Upper lobe of left lung (tissue), 6 donors: ENCODE data around the gene DCAF12L2. TPM values are rescaled to one million over a fixed set of nuclear protein-coding genes. Genes with fewer than 3 reads are reported as not detected.
"Not testable (repeated sequence)": the region's sequence is repeated elsewhere in the genome, so short reads cannot be mapped to it uniquely, and the experiment has no call there.

Experiments used
- ATAC-seq, 2 donors: fragments of 200-7000 bp; cut with Tn5 transposase; one replicate each; pipeline ENCODE4 v1.9.1; 2022; ENCODE audit warnings: mild to moderate bottlenecking in 2 of 2, moderate library complexity in 2 of 2; ENCODE audit not compliant: low FRiP score in 2 of 2
- DNase-seq, 2 donors: peaks; one replicate each; pipeline ENCODE4 v3.0.0-alpha.2; 2019 to 2020
- H3K27ac ChIP-seq, 4 donors: fragments of 200-600 bp; sonication (generic); one replicate each; pipeline ENCODE4 v1.5.1; 2016 to 2019
- H3K27me3 ChIP-seq, 4 donors: fragments of 200-600 bp; sonication (generic); one replicate each; pipeline ENCODE4 v1.5.1; 2017 to 2019
- H3K36me3 ChIP-seq, 4 donors: fragments of 200-600 bp; sonication (generic); one replicate each; pipeline ENCODE4 v1.5.1; 2016 to 2019
- H3K4me1 ChIP-seq, 4 donors: fragments of 200-600 bp; sonication (generic); one replicate each; pipeline ENCODE4 v1.5.1; 2018 to 2019
- H3K4me3 ChIP-seq, 4 donors: fragments of 200-600 bp; sonication (generic); one replicate each; pipeline ENCODE4 v1.5.1; 2017 to 2019; ENCODE audit warnings: mild to moderate bottlenecking in 2 of 4, moderate library complexity in 1 of 4
- H3K9me3 ChIP-seq, 4 donors: fragments of 200-600 bp; sonication (generic); one replicate each; pipeline ENCODE4 v1.5.1; 2018 to 2019
- CTCF ChIP-seq, 6 experiments: fragments of 450-650 bp in 4 of 6; fragments of 200-600 bp in 2 of 6; sonication (generic) in 2 of 6; IDR thresholded peaks; one replicate each; pipeline ENCODE4 v1.5.1; 2016 to 2019; ENCODE audit warnings: antibody characterized with exemption in 6 of 6
- EP300 ChIP-seq, 4 donors: sonication (generic); formaldehyde crosslinking; IDR thresholded peaks; one replicate each; pipeline ENCODE4 v1.5.1; 2017; ENCODE audit warnings: antibody characterized with exemption in 4 of 4, control low read depth in 2 of 4
- POLR2A ChIP-seq, 4 donors: fragments of 450-650 bp; IDR thresholded peaks; one replicate each; pipeline ENCODE4 v1.5.1; 2016 to 2017; ENCODE audit warnings: antibody characterized with exemption in 4 of 4, mild to moderate bottlenecking in 2 of 4
- POLR2AphosphoS5 ChIP-seq, 2 donors: sonication (generic); formaldehyde crosslinking; IDR thresholded peaks; one replicate each; pipeline ENCODE4 v1.5.1; 2017; ENCODE audit warnings: antibody characterized with exemption in 2 of 2
- WGBS, 2 donors: methylation state at CpG; one replicate each; pipeline ENCODE4 v1.1.5; 2017 to 2018; 5-methylcytosine and 5-hydroxymethylcytosine counted together
- total RNA-seq, 6 donors: library from RNA; depleted of rRNA in 4 of 6; stranded (reverse); fragments of >200 nt in 4 of 6; gene quantifications; one replicate each; pipeline versions ENCODE4 v1.1.0 to v1.2.1, GENCODE V29; 2016 to 2021
- donor health status: DM: no; HTN: no; CAD: no; lungs with moderate emphysema.
- donor health status: DM: no; HTN: yes; CAD: no; lungs with severe emphysema.

Gene DCAF12L2
- total RNA-seq: under 1 TPM in 1 of 6 donors, not detected in 5; 0.10 TPM

GRCh38 chrX:126165721-126166461 lies at the start of gene DCAF12L2:
Gene DCAF12L2 (minus strand): TSS chrX:126166289. CDS start chrX:126165924, 365 bp downstream.
- no peaks in the 10 kb centered on the region for H3K36me3 ChIP-seq
- H3K4me3 ChIP-seq: peak within 1 kb of the TSS in 3 of 4 donors; percentile 2 to 31 (median 29)
- ATAC-seq (peak in 1 of 2 donors; percentile 43), DNase-seq (peak in 1 of 2 donors; percentile 65)
- TF ChIP-seq CTCF (IDR thresholded peaks at IDR 0.05) (no peak), POLR2AphosphoS5 (IDR thresholded peaks at IDR 0.05) (no peak), EP300 (IDR thresholded peaks at IDR 0.05) (no peak), POLR2A (IDR thresholded peaks at IDR 0.05) (no peak)
- no peaks in the 10 kb centered on the region for H3K27me3 ChIP-seq
- H3K9me3 ChIP-seq: no peaks in the 10 kb centered on the region
- no peaks in the 10 kb centered on the region for H3K4me1 ChIP-seq
- H3K27ac ChIP-seq: no peak within 1 kb of the TSS
- WGBS, 2 donors: 60% methylated on average over 81 of the region's 91 CpGs; no CpG with 5 or more reads in 1 of the 2 donors

- DNase-seq, H3K27me3 ChIP-seq, H3K4me1 ChIP-seq, H3K27ac ChIP-seq, H3K36me3 ChIP-seq, H3K9me3 ChIP-seq, H3K4me3 ChIP-seq, ATAC-seq: not testable (repeated sequence)
- 85 to 95% methylated on average over 6 to 20 of the region's 21 CpGs for WGBS, 2 donors
Observed at GRCh38 chrX:126190888-126191287, 24.8 kb upstream of the DCAF12L2 start.

DNA sequence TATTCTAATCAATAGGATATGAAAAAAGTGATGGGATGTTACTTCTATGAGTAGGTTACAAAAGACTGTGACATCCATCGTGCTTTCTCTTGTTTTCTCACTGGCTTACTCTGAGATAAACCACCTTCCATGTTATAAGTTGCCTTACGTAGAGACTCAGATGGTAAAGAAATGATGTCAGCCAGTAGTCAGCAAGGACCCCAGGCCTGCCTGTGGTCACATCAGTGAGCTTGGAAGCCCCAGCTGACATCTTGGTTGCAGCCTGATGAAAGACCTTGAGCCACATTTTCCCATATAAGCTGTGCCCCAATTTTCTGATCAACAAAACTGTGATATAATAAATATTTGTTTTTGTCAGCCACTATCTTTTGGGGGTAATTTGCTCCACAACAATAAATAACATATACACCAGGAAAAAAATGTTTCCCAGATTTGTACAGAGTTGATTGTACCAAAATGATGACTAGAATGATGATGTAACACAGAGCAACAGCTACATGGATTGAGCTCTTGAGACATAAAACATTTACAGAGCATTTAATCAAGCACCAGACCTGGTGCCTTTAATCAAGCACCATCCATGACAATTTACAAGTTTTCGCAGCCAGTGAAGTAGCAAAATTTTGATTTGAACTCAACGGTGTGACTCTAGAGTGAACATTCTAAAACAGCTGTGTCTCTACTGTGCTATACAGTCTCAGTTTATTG lies 11.2 kb upstream of the DCAF12L2 start:
- Histone ChIP-seq H3K36me3 (no peaks in the 10 kb centered on the region), H3K4me1 (no peaks in the 10 kb centered on the region), H3K4me3 (no peak overlapping the region), H3K27ac (no peak overlapping the region), H3K9me3 (no peaks in the 10 kb centered on the region), H3K27me3 (no peaks in the 10 kb centered on the region)
- DNase-seq (no peak), ATAC-seq (no peak)
- no peak for TF ChIP-seq POLR2A (IDR thresholded peaks at IDR 0.05)
- TF ChIP-seq EP300 (IDR thresholded peaks at IDR 0.05): no peak
- TF ChIP-seq CTCF (IDR thresholded peaks at IDR 0.05): no peak
- no peak for TF ChIP-seq POLR2AphosphoS5 (IDR thresholded peaks at IDR 0.05)
- 75 to 79% methylated on average over 3 to 4 of the region's 4 CpGs for WGBS, 2 donors

DNA sequence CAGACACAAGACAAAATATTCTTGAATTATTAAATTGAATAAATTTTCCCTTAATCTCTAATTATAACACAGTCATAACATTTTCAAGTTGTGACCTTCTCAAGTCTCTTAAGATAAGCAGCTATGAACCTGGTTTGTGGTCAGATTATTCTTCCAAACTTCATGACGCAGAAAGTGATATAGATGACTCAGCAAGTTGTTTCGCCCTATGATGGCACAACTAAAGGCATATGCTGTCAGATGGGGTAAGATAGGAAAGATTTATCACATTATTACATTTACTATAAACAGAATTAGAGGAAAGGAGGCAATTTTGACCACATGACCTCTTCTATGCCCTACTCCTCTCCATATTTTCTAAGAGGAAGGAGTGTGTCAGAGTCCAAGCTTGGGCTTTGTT lies 4.6 kb upstream of the DCAF12L2 start:
- ATAC-seq (no peak), DNase-seq (no peak)
- Histone ChIP-seq H3K27me3 (no peaks in the 10 kb centered on the region), H3K9me3 (no peaks in the 10 kb centered on the region), H3K4me1 (no peaks in the 10 kb centered on the region), H3K27ac (no peak overlapping the region), H3K4me3 (no peak overlapping the region), H3K36me3 (no peaks in the 10 kb centered on the region)
- no peak for TF ChIP-seq POLR2AphosphoS5 (IDR thresholded peaks at IDR 0.05)
- TF ChIP-seq POLR2A (IDR thresholded peaks at IDR 0.05): no peak
- TF ChIP-seq EP300 (IDR thresholded peaks at IDR 0.05): no peak
- TF ChIP-seq CTCF (IDR thresholded peaks at IDR 0.05): no peak
- 60 to 80% methylated on average over 2 of the region's 2 CpGs for whole genome bisulfite sequencing, 2 donors

DNA sequence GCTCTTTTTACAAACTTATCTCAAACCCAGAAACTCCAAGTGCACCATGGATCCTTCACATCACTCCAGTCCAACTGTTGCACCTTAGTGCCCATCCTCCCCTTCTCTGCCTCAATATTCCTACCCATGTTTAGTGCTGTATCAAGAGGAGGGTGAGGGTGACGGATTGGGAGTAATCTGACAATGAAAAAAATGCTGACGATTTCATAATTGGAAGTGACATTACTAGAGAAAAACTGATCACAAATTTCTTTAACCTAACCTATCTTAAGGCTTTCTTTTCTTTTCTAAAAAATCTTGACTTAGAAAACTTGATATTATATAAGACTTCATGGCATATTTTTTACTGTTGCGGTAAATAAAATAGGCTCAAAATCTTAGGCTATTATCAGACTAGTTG lies 1.5 kb upstream of the DCAF12L2 start:
- no peaks in the 10 kb centered on the region for H3K27me3 ChIP-seq
- no peak overlapping the region for H3K27ac ChIP-seq
- DNase-seq (no peak), ATAC-seq (no peak)
- WGBS, 2 donors: 70 to 82% methylated on average over 3 of the region's 3 CpGs
- no peak for TF ChIP-seq POLR2AphosphoS5 (IDR thresholded peaks at IDR 0.05)
- TF ChIP-seq EP300 (IDR thresholded peaks at IDR 0.05): no peak
- no peak for TF ChIP-seq POLR2A (IDR thresholded peaks at IDR 0.05)
- H3K36me3 ChIP-seq: no peaks in the 10 kb centered on the region
- H3K9me3 ChIP-seq: no peaks in the 10 kb centered on the region
- no peaks in the 10 kb centered on the region for H3K4me1 ChIP-seq
- no peak overlapping the region for H3K4me3 ChIP-seq
